ENCODE data around the gene DNAJB13.

The DNAJB13 gene

DNA sequence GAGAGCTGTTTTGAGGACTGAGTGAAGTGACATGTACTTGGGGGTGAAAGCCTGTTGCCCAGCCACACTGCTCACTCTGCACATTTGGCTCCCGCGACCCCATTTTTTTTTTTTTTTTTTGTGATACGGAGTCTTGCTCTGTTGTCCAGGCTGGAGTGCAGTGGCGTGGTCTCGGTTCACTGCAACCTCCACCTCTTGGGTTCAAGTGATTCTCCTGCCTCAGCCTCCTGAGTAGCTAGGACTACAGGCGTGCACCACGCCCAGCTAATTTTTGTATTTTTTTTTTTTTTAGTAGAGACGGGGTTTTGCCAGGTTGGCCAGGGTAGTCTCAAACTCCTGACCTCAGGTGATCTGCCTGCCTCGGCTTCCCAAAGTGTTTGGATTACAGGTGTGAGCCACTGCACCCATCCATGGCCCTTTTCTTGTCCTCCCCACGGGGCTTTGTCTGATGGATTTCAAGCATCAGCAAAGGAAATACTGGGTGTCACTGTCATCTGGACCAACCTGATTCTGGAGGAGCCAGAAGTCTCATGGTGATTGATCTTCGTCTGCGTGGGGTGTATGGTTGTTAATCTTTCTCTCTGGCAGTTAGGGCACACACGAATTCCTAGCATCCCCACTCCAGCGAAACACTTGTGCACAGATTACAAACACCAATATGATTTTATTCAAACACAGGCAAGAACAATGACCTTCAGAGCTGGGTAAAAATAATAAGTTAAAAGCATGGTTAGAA is 61.4 kb downstream of the DNAJB13 start:
- DNase-seq, result no peak

- no peak for DNase-seq
Observed at GRCh38 chr11:74013141-74013540, 62.3 kb downstream of the DNAJB13 start.

GRCh38 chr11:74014880-74015279 is 64.1 kb downstream of the DNAJB13 start:
- DNase-seq, result peak in 1 of 58 donors; percentile 14

- DNase-seq, result no peak
Observed at GRCh38 chr11:74015919-74016684, 65.3 kb downstream of the DNAJB13 start.

- no peak for DNase-seq
Observed at GRCh38 chr11:74017631-74018030, 66.8 kb downstream of the DNAJB13 start.

DNA sequence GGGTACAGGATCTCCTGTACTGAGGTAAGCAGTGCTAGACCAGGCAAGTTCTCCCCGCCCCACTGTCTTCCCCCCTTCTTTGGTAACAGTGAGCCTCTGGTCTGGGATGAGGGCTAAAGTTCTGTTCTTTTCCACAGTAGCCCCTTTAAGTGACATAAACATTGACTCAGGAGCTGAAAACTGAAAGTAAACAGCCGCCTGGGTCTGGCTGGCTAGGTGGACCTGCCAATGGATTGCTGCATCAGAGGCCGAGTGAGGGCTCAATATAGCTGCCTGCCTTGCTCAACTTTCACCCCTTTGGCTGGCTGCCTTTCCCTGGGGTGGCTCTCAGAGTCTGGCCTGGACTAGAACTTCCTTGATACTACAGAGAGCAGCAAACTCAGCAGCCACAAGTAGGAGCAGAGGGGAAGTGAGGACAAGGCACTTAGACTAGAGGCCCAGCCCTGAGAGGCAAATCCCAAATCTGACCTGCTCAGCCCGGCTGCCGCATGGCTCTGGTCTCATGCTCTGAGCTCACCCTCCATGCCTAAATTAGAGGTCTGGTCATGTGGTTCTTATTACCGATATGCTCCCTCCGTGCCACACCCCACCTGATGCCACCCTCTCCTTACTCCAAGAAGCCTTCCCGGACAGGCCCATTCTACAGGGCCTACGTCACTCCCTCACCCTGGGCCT is 67.6 kb downstream of the DNAJB13 start:
- peak in 51 of 58 donors; percentile 8 to 84 (median 46) for DNase-seq

GRCh38 chr11:74019104-74019738 is 68.4 kb downstream of the DNAJB13 start:
- no peak for DNase-seq

- DNase-seq, result peak in 3 of 58 donors; percentile 5 to 23 (median 13)
Observed at GRCh38 chr11:74019860-74020259, 69.0 kb downstream of the DNAJB13 start.

Measured in anterior cingulate cortex (tissue), 58 donors.